Spleen (tissue), 7 donors: ENCODE measurements around the gene LDB2.

Source experiments
- CTCF ChIP-seq, 11 experiments: fragments of 200-600 bp in 7 of 11; fragments of 450-650 bp in 4 of 11; sonication (generic) in 4 of 11; IDR thresholded peaks in 8 of 11; conservative IDR thresholded peaks in 3 of 11; 1 replicate in 7 of 11; 2 replicates in 4 of 11; pipeline versions ENCODE4 v1.4.0 to v1.8.0; 2016 to 2021; ENCODE audit warnings: antibody characterized with exemption in 11 of 11, inconsistent platforms in 4 of 11, mild to moderate bottlenecking in 1 of 11
- POLR2A ChIP-seq, 3 donors: fragments of 450-650 bp; IDR thresholded peaks; one replicate each; pipeline ENCODE4 v1.5.1; 2017; ENCODE audit warnings: antibody characterized with exemption in 3 of 3, mild to moderate bottlenecking in 1 of 3
- POLR2AphosphoS5 ChIP-seq, 3 donors: sonication (generic); formaldehyde crosslinking; IDR thresholded peaks; one replicate each; pipeline ENCODE4 v1.5.1; 2017; ENCODE audit warnings: antibody characterized with exemption in 3 of 3
- donor health status: DM: no; HTN: no; CAD: no; lungs with moderate emphysema.
- donor health status: DM: no; HTN: no; CAD: no.
- donor health status: DM: no; HTN: no; CAD: no.

- no peak for TF ChIP-seq CTCF (IDR thresholded peaks at IDR 0.05 in 8 of 11, conservative IDR thresholded peaks at IDR 0.05 in 3 of 11)
- no peak for TF ChIP-seq POLR2A (IDR thresholded peaks at IDR 0.05)
- no peak for TF ChIP-seq POLR2AphosphoS5 (IDR thresholded peaks at IDR 0.05)
These were observed 347.9 kb downstream of the LDB2 start for GRCh38 chr4:16550531-16550930.
